ENCODE data around the gene ACYP2. TPM values are rescaled to one million over a fixed set of nuclear protein-coding genes. Genes with fewer than 3 reads are reported as not detected.
"Not testable (repeated sequence)": the region's sequence is repeated elsewhere in the genome, so short reads cannot be mapped to it uniquely, and the experiment has no call there.

ACYP2 gene
- total RNA-seq, 6 experiments from 2014 or later, result 9.6 to 22.9 (median 18.5) TPM

GRCh38 chr2:54092940-54093339 is 22.5 kb upstream of the ACYP2 start:
- no peak overlapping the region for H3K27ac ChIP-seq
- no peak for TF ChIP-seq CTCF (IDR thresholded peaks at IDR 0.05)
- TF ChIP-seq POLR2A (IDR thresholded peaks at IDR 0.05), result no peak
- no peaks in the 10 kb centered on the region for H3K4me1 ChIP-seq
- DNase-seq (no peak), ATAC-seq (no peak)
- H3K4me3 ChIP-seq, result no peak overlapping the region
- no peaks in the 10 kb centered on the region for H3K36me3 ChIP-seq
- H3K9me3 ChIP-seq, result no peaks in the 10 kb centered on the region
- intact Hi-C loops (cut with DNase I), result no loop called here
- WGBS (ENCODE audit: insufficient coverage, low coverage, low lambda C conversion rate, missing lambda C conversion rate), result 73% methylated on average over 2 of the region's 4 CpGs
- no peaks in the 10 kb centered on the region for H3K27me3 ChIP-seq

DNA sequence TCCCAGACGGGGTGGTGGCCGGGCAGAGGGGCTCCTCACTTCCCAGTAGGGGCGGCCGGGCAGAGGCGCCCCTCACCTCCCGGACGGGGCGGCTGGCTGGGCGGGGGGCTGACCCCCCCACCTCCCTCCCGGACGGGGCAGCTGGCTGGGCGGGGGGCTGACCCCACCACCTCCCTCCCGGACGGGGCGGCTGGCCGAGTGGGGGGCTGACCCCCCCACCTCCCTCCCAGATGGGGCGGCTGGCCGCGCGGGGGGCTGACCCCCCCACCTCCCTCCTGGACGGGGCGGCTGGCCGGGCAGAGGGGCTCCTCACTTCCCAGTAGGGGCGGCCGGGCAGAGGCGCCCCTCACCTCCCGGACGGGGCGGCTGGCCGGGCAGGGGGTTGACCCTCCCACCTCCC is 20.0 kb upstream of the ACYP2 start:
- H3K27me3 ChIP-seq; H3K9me3 ChIP-seq; DNase-seq; intact Hi-C loops (cut with DNase I); H3K27ac ChIP-seq; ATAC-seq; H3K4me3 ChIP-seq; H3K4me1 ChIP-seq; H3K36me3 ChIP-seq: not testable (repeated sequence)
- WGBS (ENCODE audit: insufficient coverage, low coverage, low lambda C conversion rate, missing lambda C conversion rate), result 100% methylated on average over 1 of the region's 30 CpGs

- H3K27me3 ChIP-seq; H3K9me3 ChIP-seq; ATAC-seq; H3K4me1 ChIP-seq; H3K27ac ChIP-seq; H3K4me3 ChIP-seq; intact Hi-C loops (cut with DNase I); DNase-seq; H3K36me3 ChIP-seq: not testable (repeated sequence)
- WGBS (ENCODE audit: insufficient coverage, low coverage, low lambda C conversion rate, missing lambda C conversion rate), result 90% methylated on average over 2 of the region's 26 CpGs
These were observed 19.3 kb upstream of the ACYP2 start for GRCh38 chr2:54096141-54096540.

GRCh38 chr2:54097124-54097523 is 18.3 kb upstream of the ACYP2 start:
- Histone ChIP-seq H3K4me1 (no peaks in the 10 kb centered on the region), H3K36me3 (no peaks in the 10 kb centered on the region), H3K27ac (no peak overlapping the region), H3K27me3 (no peaks in the 10 kb centered on the region), H3K9me3 (no peaks in the 10 kb centered on the region), H3K4me3 (no peak overlapping the region)
- TF ChIP-seq POLR2A (IDR thresholded peaks at IDR 0.05) (no peak), CTCF (IDR thresholded peaks at IDR 0.05) (no peak)
- intact Hi-C loops (cut with DNase I), result no loop called here
- no peak for ATAC-seq
- DNase-seq, result no peak

- peaks cover 0 to 9% (median 0%) of the 10 kb centered on the region in 4 donors for H3K4me1 ChIP-seq
- H3K36me3 ChIP-seq, result no peaks in the 10 kb centered on the region
- WGBS (ENCODE audit: insufficient coverage, low coverage, low lambda C conversion rate, missing lambda C conversion rate), result 84% methylated on average over 4 of the region's 4 CpGs
- H3K9me3 ChIP-seq, result no peaks in the 10 kb centered on the region
- intact Hi-C loops (cut with DNase I), result no loop called here
- H3K4me3 ChIP-seq, result no peak overlapping the region
- no peak for TF ChIP-seq POLR2A (IDR thresholded peaks at IDR 0.05)
- no peak for TF ChIP-seq CTCF (IDR thresholded peaks at IDR 0.05)
- no peak for DNase-seq
- no peak for ATAC-seq
- no peaks in the 10 kb centered on the region for H3K27me3 ChIP-seq
- no peak overlapping the region for H3K27ac ChIP-seq
These were observed 16.0 kb upstream of the ACYP2 start for GRCh38 chr2:54099370-54099769.

All from right lobe of liver (tissue), 6 donors.